ENCODE results near the gene SAMD4B. TPM values are rescaled to one million over a fixed set of nuclear protein-coding genes. Genes with fewer than 3 reads are reported as not detected.
"Not testable (repeated sequence)": the region's sequence is repeated elsewhere in the genome, so short reads cannot be mapped to it uniquely, and the experiment has no call there.

SAMD4B gene
- total RNA-seq, 1 donor from 2014 or later: 35.9 TPM

DNA sequence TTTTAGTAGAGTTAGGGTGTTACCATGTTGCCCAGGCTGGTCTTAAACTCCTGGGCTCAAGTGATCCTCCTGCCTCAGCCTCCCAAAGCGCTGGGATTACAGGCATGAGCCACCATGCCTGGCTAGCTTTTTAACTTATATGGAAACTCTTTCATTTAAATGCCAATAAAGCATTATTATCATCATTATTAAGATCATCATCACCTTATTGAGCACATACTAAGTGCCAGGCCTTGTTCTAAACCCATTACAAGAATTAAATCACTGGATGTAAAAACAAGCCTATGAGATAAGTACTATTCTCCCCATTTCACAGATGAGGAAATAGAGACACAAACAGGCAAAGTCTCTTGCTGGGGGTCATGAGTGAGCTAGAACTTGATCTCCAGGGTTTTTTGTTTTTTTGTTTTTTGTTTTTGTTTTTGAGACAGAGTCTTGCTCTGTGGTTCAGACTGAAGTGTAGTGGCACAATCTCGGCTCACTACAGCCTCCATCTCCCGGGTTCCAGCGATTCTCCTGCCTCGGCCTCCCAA lies 7.7 kb upstream of the SAMD4B start:
- DNase-seq (ENCODE audit: low spot score): no peak

DNA sequence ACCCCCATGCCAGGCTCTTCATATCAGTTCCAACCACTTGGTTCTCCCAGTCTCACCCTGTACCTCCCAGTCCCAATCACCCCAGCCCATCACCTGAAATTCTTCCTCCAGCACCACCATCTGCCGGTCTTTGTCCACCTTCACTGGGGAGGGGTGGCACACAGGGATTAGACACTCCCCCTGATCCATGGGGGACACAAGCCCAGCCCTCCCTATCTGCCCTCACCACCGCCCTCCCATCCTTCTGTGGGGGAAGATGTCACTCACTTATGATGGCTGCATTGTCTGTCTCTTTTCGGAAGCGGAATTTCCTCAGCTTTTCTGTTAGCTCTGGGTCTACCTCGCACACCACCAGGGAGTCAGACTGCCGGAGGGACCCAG lies 7.1 kb upstream of the SAMD4B start:
- DNase-seq (ENCODE audit: low spot score): no peak

DNA sequence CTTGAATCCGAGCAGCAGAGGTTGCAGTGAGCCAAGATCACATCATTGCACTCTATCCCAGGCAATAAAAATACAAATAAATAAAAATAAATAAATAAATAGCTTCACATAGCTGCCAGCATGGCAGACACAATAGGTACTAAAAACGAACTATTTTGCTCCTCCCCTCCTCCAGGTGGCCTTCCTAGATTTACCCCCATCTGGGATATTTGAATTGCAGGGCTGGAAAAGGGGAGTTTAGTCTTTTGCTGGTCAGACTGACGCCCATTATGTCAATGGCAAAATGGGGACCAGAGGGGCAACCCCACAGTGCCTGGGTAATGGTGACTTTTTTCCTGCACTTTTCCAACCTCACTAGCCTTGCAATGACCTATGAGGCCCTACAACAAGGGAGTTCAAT lies 5.7 kb upstream of the SAMD4B start:
- DNase-seq (ENCODE audit: low spot score): no peak

DNA sequence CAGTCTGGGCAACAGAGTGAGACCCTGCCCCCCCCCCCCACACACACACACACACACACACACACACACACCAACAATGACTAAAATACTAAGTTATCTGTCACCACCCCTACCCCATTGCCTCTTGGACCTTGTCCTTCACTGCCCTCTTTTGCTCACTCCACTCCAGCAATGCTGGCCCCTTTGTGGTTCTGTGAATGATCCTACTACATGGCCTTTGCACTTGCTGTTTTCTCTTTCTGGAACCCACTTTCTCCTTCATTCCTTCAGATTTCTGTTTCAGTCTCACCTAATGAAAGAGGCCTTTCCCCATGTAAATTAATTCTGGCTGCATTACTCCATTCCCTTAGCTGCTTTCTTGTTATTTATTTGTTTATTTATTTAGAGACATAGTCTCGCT lies 2.5 kb upstream of the SAMD4B start:
- DNase-seq (ENCODE audit: low spot score): no peak

DNA sequence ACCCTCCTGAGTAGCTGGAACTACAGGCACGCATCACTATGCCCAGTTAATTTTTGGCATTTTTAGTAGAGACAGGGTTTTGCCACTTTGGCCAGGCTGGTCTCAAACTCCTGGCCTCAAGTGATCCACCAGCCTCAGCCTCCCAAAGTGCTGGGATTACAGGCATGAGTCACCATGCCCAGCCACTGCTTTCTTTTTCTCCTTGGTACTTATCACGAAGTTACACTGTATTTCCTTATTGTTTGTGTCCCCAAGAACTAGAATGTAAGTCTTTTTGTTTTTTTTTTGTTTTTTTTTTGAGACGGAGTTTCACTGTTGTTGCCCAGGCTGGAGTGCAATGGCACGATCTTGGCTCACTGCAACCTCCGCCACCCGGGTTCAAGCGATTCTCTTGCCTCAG lies 2.1 kb upstream of the SAMD4B start:
- not testable (repeated sequence) for DNase-seq (ENCODE audit: low spot score)

DNA sequence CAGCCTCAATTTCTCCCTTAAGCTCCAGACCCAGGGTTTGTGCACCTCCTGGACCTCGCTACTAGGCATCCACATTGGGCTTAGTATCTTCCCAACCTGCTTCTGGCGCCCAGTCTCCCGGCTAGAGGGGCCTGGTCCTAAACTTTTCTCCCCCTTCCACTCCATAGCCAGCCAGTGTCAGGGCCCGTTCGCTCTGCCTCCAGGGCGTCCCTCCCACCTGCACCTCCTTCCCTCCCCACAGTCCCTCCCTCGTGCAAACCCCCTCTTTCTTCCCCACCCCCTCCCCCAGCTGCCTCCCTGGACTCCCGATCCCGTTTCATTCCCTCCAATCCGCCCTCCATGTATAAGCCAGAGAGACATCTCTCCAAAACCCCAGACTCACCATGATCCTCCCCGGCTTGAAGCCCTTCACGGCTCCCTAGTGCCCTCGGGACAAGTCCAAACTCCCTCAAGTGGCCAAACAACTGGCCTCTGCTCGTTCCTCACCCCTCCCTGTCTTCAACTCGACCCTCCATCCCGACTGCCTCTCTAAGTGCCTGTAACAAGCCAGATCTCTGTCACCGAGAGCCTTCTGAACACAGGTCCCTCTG lies 997 bp upstream of the SAMD4B start:
- no peak for DNase-seq (ENCODE audit: low spot score)

DNA sequence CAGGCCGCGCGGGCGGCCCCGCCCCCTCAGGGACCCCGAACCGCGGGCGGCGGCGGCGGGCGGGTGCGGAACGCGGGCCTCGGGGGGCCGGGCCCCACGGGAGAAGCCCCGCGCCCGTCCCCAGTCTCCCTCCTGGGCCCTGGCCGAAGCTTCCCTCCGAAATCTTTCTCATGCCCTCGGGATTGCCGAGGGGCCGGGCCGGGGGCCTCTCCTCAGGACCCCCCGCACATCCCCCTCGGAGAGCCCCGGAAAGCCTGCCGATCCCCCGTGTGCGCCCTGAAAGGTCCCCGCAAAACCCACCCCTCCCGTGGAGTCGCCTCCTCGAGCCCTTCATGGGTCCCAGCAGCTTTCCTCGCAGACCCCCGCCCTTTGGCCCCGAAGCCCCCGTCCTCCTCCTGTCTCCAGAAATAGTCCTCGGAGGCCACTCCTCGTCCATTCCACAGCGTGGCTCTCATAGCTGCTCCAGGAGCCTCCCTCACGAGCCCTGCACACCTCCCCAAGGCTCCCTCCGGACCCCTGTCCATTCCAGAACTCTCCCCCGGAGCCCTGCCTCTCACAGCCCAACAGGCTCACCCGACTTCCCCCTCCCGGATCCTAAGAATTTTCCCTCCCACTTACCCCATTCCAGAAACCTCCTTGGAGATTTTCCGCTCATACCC lies 555 bp downstream of the SAMD4B start:
- peak; percentile 31 for DNase-seq (ENCODE audit: low spot score)

DNA sequence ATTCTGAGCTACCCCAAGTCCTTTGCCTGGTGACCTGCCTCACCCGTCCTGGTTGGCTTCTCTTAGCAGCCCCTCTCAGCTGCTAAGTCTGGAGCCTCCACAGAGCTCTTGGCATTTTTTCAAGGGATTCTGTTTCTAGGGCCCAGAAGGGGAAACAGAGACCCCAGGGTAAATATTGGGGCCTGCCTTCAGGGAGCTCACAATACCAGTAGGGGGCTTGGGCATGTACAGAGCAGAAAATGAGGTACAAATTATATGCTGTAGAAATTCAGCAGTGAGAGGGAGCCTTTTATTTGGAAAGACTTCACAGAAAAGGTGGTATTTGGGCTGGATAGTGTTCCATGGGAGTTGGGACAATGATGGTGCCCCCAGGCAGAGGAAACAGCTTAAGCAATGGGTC lies 3.7 kb downstream of the SAMD4B start:
- DNase-seq (ENCODE audit: low spot score): no peak

DNA sequence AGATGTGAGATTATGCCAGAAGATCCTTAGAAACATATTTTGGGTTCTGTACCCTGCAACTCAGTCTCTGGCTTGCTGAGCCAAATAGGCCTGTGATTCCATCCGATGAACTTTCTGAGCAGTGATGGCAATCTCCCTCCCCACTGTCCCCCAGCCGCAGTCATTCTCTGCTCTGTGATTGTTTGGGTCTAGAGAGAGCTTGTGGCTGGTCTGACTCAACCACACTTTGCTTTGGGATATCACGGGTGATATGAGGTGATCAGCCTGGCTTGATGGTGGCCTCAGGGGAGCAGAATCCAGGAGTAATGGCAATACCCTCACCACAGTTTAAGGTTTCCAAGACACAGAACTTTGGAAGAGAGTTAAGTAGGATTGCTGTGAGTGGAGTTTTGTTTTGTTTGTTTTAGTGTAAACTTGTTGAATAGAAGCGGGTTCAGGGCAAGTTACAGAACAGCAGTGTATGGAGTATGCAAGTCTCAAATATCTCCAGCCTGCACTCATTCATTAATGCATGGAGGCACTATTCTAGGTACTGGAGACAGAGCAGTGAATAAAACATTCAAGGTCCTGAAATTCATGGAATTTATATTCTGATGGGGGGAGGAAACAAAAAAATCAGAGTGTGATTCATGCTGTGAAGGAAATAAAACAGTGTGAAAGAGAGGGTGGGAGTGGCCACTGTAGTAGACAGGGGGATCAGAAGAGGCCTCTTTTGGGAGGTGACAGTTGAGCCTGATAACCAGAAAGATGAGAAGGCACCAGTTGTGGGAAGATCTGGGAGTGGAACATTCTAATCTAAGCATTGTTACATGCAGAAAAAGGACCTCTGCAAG lies 5.3 kb downstream of the SAMD4B start:
- no peak for DNase-seq (ENCODE audit: low spot score)

DNA sequence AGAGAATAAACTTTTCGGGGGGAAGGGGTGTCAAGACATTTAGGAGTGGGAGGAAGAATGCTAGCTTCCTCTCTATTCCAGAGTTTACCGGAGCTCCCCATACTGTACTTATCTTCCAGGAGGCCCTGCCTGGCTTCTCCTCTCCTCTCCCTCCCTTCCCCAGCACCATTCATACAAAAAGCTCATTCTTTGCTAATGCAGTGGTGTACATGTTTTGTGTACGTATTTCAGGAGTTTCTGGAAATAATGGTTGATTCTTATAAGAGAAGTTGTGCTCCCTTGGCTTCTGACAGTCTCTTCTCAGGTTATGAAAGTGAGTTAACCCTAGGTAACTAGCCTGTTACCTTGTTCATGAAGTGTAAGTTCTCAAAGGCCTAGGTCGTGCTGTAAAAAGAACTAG lies 7.1 kb downstream of the SAMD4B start:
- DNase-seq (ENCODE audit: low spot score): no peak

DNA sequence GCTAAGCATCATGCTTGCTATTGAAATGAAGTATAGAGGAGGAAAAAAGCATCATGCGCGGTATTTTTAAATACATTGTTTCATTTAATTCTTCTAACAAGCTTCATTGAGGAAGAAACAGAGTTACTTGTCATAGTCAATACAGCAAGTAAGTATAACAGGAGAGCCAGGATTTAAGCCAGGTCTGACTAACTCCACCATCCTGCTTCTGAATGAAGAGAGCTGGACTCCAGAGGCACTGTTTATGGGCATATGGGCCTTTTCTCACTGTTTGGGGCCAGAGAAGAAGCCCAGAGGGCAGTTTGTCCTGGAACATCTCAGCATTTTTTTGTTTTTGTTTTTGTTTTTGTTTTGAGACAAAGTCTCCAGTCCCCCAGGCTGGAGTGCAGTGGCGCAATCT lies 7.9 kb downstream of the SAMD4B start:
- no peak for DNase-seq (ENCODE audit: low spot score)

DNA sequence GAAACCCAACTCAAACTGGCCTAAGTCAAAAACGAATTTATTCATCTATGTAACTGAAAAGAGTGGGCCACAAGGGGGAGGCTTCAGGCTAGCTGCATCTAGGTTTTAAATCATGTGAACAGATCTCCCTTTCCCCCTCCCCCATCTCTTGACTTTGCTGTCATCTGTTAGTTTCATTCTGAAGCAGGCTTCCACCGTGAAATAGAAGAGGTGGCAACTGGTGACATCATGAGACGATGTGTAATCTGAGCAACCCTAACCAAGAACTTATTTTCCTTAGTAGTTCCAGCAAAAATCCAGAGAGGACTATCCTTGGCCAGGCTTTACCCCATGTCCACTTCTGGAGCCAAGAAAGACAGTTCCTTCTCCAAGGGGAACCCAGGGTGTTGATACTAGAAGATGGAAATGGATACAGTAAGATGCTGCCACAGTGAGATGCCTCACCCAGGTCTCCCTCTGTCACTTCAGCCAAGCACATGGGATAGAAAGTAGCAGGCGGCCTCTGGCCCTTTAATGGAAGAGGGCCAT lies 9.4 kb downstream of the SAMD4B start:
- DNase-seq (ENCODE audit: low spot score): no peak

DNA sequence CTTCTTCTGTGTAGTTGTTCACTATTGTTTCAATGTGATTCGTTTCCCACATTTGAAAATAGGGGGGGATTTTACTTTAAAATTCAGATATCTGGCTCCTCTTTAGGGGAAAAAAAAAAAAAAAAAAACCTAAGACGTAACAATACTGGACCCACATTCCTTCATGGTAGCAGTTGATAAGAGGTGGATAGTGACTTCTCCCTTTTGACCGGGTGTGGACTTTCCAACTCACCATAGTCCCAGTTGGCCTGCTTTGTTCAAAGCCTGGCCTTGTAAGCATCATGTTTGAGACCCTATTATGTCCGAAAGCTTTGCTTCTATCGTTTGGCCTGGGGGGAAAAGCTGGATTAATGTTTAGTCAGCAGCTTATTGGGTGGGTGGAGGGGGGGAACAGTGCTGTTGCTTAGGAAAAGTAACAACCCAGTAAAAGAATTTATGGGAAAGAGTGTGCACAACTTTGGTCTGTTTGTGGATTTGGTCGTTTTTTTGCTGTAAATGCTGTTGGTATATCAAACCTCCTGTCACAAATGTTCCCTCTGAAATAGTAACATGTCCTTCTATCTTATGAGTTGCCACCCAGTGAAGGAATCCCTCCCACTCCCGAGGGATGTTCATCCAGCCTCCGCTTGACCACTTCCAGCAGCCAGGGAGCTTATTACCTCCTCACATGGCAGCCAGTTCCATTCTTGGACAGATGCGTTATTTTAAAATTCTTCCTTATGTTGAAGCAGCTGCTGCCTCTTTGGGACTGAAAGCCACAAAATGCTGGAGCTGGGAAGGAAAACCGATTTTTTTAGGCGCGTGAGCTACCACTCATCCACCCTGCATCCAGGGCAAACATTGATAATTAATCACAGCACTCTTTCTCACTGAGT lies 10.4 kb downstream of the SAMD4B start:
- no peak for DNase-seq (ENCODE audit: low spot score)

DNA sequence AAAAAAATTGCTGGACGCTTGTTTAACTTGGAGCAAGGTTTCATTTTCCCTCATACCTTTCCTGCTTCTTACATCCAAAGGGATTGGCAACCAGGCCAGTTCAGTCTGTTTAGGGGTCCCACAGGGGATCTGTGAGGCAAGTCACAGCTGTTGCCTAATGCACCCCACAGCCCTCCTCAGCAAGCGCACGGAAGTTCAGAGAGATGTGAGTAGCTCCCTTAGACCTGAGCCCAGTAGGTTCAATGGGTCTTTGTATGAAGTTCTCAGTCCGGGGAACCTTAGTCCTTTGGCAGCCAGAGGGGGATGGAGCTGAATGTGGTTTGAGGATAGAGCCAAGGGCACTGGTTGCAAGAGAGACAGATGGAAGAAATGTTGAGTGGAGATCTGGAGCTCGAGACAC lies 13.0 kb downstream of the SAMD4B start:
- no peak for DNase-seq (ENCODE audit: low spot score)

DNA sequence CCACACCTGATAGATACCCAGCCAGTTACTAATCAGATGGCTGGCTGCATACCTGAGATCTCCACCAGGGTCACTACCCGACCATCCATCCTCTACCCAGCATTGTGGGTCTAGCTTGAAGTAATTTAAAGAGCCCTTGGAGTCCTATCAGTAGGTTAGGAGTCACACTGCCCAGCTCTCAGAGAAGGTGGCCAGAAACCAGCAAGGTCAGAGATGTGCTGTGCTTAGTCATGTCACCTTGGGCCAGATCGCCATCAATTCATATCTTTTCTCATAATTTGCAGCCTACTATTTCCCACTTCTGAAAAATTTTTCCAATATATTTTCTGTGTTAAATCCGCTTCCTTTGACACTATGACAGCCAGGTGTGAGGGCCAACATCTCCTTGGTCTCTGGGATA lies 13.9 kb downstream of the SAMD4B start:
- no peak for DNase-seq (ENCODE audit: low spot score)

DNA sequence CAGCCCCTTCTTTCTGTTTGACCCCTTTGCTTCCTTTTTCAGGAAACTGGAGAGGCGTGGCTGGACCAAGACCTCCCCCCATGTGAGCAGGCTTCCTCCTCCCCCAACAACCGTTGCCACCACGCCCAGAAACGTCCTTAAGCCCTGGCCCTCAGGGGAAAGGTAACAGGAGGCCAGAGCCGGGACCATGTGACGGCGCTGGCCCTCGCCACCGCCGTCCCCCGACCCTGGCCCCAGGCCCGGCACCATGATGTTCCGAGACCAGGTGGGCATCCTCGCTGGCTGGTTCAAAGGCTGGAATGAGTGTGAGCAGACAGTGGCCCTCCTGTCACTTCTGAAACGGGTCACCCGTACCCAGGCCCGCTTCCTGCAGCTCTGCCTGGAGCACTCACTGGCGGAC lies 14.4 kb downstream of the SAMD4B start:
- DNase-seq (ENCODE audit: low spot score): no peak

DNA sequence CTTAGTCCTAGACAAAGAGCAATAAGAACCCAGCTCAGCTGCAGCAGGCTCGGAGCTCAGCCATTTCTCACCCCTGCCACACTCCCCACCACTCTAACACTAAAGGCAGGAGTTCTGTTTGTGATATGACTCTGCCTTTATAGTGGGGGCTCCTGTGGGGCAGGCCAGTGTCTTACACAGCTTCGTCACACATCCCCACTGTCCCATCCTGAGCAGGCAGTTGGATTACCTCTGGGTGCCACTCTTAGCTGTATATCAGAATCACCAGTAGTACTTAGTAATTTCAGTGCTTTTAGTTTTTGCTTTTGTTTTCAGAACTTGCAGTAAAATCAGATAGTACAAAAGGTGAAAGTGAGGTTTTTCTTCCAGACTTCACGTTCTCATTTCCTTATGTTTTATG lies 16.8 kb downstream of the SAMD4B start:
- no peak for DNase-seq (ENCODE audit: low spot score)

DNA sequence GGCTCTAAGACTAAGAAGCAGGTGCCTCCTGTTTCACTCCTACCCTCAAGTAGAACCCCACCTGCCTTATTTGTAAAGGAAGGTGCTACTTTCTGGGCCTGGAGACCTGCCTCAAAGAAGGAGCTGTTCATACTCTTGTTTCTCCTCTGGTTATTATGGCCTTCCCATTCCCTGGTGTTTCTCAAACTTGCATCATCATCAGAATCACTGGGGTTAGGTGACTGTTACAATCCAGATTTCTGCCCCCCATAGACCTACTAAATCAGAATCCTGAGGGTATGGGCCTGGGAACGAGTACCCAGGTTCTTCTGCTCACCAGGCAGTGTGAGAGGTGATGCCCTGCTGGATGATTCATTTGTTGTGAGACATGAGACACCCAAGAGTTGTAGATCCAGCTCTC lies 18.4 kb downstream of the SAMD4B start:
- no peak for DNase-seq (ENCODE audit: low spot score)

DNA sequence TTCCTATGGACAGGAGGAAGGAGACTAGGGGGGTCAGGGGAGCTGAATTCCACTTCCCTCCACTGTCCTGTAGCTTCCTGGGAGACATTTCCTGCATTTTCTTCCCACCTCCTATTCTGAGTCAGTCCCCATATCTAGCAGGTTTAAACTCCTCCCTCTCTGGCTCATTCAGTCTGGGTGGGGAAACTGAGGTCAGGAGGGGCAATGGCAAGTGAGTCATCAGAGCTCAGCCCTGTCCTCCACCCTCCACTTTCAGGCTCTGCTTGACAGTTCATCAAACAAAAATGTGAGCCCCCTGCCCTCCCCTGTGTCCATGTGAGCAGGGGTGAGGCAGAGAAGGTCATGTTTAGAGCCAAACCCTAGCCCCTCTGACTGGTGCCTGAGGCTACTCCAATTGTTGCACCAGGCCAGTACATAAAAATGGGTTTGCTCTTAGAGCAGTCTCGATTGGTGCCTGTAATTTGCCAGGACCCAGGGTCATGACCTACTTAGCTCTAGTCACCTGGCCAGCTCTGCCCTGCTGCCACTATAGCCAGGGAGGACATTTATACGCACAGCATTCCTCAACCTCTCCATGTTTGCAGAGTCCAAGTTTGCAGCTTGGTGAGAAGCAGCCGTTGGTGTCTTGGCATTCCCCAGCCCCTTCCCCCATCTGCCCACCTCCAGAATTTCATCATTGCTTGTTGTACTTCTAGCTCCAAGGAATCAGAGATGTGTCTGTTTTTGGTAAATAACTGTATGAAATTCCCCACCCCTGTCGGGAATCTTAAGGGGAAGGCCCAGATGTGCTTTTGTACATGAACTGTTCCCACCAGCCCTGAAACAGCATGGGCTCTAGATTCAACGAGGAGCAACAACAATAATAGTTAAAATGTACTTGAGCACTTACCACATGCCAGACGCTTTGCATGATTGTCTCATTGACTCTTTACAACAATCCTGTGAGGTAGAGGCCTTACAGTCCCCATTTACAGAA lies 20.7 kb downstream of the SAMD4B start:
- DNase-seq (ENCODE audit: low spot score): no peak

DNA sequence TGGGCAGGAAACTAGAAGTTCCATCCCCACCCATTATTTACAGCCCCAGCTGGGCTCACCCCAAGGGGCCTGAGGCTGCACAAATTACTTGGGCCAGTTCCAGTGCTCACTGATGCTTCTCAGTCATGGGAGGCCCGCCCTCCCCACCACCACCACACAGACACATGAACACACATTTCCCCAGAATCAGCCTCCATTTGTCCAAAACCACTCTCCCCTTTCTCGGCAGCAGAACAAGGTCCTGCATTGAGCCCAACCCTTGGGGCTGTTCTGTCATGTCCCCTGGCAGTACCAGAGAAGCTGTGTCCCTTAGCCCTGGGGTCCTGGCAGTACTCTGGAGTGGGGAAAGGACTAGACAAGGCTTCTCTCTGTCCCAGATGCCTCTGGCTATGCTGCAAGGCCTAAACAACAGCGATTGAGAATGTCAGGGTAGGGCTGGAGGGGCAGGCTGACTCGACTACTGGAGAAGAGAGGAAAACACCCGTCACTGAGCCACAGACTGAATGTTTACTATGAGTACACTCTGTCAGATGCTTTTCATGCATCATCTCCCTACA lies 21.8 kb downstream of the SAMD4B start:
- no peak for DNase-seq (ENCODE audit: low spot score)
